Measurements from ENCODE around the gene SPO11. TPM values are rescaled to one million over a fixed set of nuclear protein-coding genes. Genes with fewer than 3 reads are reported as not detected.

SPO11 gene
- total and polyA plus RNA-seq, 9 of the 15 experiments (the other 6 are each of a cell fraction or from before 2014, with no cell fraction given), result not detected

GRCh38 chr20:57335392-57335791, 5.8 kb downstream of the SPO11 start (continued):
- peak in 1 of 2 experiments; percentile 45; a peak in 2 of 4 replicates for TF ChIP-seq RAD21 (CRISPR knock-in tag; conservative IDR thresholded peaks at IDR 0.05 in 1 of 2, IDR thresholded peaks at IDR 0.05 in 1 of 2)
- TF ChIP-seq THAP7 (CRISPR knock-in tag; IDR thresholded peaks at IDR 0.05), result no peak
- no peak for TF ChIP-seq ZNF707 (CRISPR knock-in tag; conservative IDR thresholded peaks at IDR 0.05)
- TF ChIP-seq BCOR (IDR thresholded peaks at IDR 0.05), result no peak
- no peak for TF ChIP-seq THRA (IDR thresholded peaks at IDR 0.05)
- TF ChIP-seq MBD2 (IDR thresholded peaks at IDR 0.05; ENCODE audit: borderline replicate concordance, low read depth), result no peak
- no peak for TF ChIP-seq ZNF584 (CRISPR knock-in tag; IDR thresholded peaks at IDR 0.05; ENCODE audit: low read depth)

- ChIA-PET POLR2A (no interaction called here), CTCF (ENCODE audit: low intra/inter-chr PET ratio) (no interaction called here)
- Histone ChIP-seq H4K20me1 (replicated peaks; ENCODE audit: control insufficient read depth, insufficient read depth, low read length) (no peaks in the 10 kb centered on the region), H3K9me1 (ENCODE audit: control insufficient read depth, insufficient read depth, low read length) (no peaks in the 10 kb centered on the region), H3K9ac (ENCODE audit: insufficient read depth in 1 of 2, low read depth in 2 of 2, low read length in 2 of 2) (no peak overlapping the region), H3K27ac (ENCODE audit: extremely low read depth, low read depth, low read length) (no peak overlapping the region), H3K79me2 (ENCODE audit: control insufficient read depth, insufficient read depth, low read length) (no peaks in the 10 kb centered on the region), H3K9me3 (replicated peaks; ENCODE audit: control insufficient read depth, insufficient read depth, low read depth, low read length) (no peaks in the 10 kb centered on the region), H3K4me3 (no peak overlapping the region), H3K4me1 (replicated peaks in 1 of 2; ENCODE audit: control insufficient read depth in 2 of 2, insufficient read depth in 2 of 2, low read length in 2 of 2) (no peaks in the 10 kb centered on the region), H3K36me3 (ENCODE audit: control insufficient read depth, insufficient read depth, low read length) (no peaks in the 10 kb centered on the region), H2AFZ (ENCODE audit: low read depth, low read length) (no peak overlapping the region), H3K27me3 (ENCODE audit: control insufficient read depth in 2 of 2, insufficient read depth in 2 of 2, low read length in 2 of 2) (peaks cover 3% of the 10 kb centered on the region in 2 experiments; a peak in 3 of 5 replicates), H3K4me2 (ENCODE audit: insufficient read depth, low read length) (no peak overlapping the region)
- 3% methylated on average over 2 of the region's 2 CpGs for WGBS (ENCODE audit: insufficient coverage, low coverage, missing lambda C conversion rate)
- no TSS peak for BruUV-seq (replicated peaks)
- ATAC-seq, result no peak
- no peak for FAIRE-seq
- intact Hi-C loops (cut with micrococcal nuclease) (loop anchor here (10.0 kb wide), 1 partner anchor 787 kb away; no protein-coding TSS in a partner anchor), in situ Hi-C loops (cut with MboI) (loop anchor here (5.0 kb wide), 1 partner anchor 254 kb away; no protein-coding TSS in a partner anchor)
- DNase-seq (ENCODE audit: extremely low read depth in 1 of 4, low spot score in 3 of 4), result no peak
- TF ChIP-seq NELFE (IDR thresholded peaks at IDR 0.05; ENCODE audit: insufficient read depth, insufficient read length) (no peak), SAFB2 (IDR thresholded peaks at IDR 0.05; ENCODE audit: borderline replicate concordance, low read depth, low read length, severe bottlenecking) (no peak), HLTF (IDR thresholded peaks at IDR 0.05) (no peak), GATAD2B (IDR thresholded peaks at IDR 0.05; ENCODE audit: borderline replicate concordance) (no peak), HMGN3 (IDR thresholded peaks at IDR 0.05; ENCODE audit: borderline replicate concordance, extremely low read depth, insufficient read length, low read depth, low read length) (no peak), BRF2 (IDR thresholded peaks at IDR 0.05; ENCODE audit: borderline replicate concordance, insufficient read depth, insufficient read length) (no peak), LARP7 (IDR thresholded peaks at IDR 0.05) (no peak), CHCHD3 (CRISPR knock-in tag; IDR thresholded peaks at IDR 0.05) (no peak), HDAC1 (IDR thresholded peaks at IDR 0.05) (no peak), EHMT2 (IDR thresholded peaks at IDR 0.05) (no peak), NFE2 (IDR thresholded peaks at IDR 0.05; ENCODE audit: low read depth) (no peak), ZNF239 (CRISPR knock-in tag; IDR thresholded peaks at IDR 0.05) (no peak), CREB5 (CRISPR knock-in tag; IDR thresholded peaks at IDR 0.05) (no peak)
Measured at GRCh38 chr20:57341663-57342062, 12.1 kb downstream of the SPO11 start.
